Breast epithelium (tissue), 3 donors: ENCODE results near the gene CACNA2D3.

Source experiments
- POLR2A ChIP-seq: fragments of 450-650 bp; IDR thresholded peaks from one replicate; pipeline ENCODE4 v1.6.1; 2016; ENCODE audit warnings: antibody characterized with exemption, mild to moderate bottlenecking, moderate library complexity
- POLR2AphosphoS5 ChIP-seq, 3 donors: sonication (generic); formaldehyde crosslinking; IDR thresholded peaks; one replicate each; pipeline ENCODE4 v1.6.1; 2017; ENCODE audit warnings: antibody characterized with exemption in 3 of 3
- TF ChIP-seq, protein P1 (sequence below), 3 donors: fragments of 450-650 bp; IDR thresholded peaks; one replicate each; pipeline ENCODE4 v1.5.1; 2016 to 2017; ENCODE audit warnings: antibody characterized with exemption in 3 of 3, mild to moderate bottlenecking in 3 of 3, moderate library complexity in 3 of 3

- TF ChIP-seq POLR2A (no peak), POLR2AphosphoS5 (IDR thresholded peaks at IDR 0.05) (no peak)
- TF ChIP-seq, protein P1, sequence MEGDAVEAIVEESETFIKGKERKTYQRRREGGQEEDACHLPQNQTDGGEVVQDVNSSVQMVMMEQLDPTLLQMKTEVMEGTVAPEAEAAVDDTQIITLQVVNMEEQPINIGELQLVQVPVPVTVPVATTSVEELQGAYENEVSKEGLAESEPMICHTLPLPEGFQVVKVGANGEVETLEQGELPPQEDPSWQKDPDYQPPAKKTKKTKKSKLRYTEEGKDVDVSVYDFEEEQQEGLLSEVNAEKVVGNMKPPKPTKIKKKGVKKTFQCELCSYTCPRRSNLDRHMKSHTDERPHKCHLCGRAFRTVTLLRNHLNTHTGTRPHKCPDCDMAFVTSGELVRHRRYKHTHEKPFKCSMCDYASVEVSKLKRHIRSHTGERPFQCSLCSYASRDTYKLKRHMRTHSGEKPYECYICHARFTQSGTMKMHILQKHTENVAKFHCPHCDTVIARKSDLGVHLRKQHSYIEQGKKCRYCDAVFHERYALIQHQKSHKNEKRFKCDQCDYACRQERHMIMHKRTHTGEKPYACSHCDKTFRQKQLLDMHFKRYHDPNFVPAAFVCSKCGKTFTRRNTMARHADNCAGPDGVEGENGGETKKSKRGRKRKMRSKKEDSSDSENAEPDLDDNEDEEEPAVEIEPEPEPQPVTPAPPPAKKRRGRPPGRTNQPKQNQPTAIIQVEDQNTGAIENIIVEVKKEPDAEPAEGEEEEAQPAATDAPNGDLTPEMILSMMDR (IDR thresholded peaks at IDR 0.05) = no peak
Observed at GRCh38 chr3:54705730-54706129, 583.4 kb downstream of the CACNA2D3 start.
